Stomach (tissue), 9 donors: Measurements from ENCODE around the gene ATG14. TPM values are rescaled to one million over a fixed set of nuclear protein-coding genes. Genes with fewer than 3 reads are reported as not detected.

Experiments
- DNase-seq, 2 donors: peaks; one replicate each; pipeline versions ENCODE4 v3.0.0 to v3.0.0-alpha.2; 2013 to 2019
- H3K27ac ChIP-seq, 5 donors: fragments of 200-600 bp in 4 of 5; sonication (generic) in 4 of 5; one replicate each; pipeline ENCODE4 v1.5.1; 2013 to 2019; ENCODE audit warnings: mild to moderate bottlenecking in 1 of 5, moderate library complexity in 1 of 5
- H3K27me3 ChIP-seq, 3 donors: fragments of 200-600 bp; sonication (generic); one replicate each; pipeline ENCODE4 v1.5.1; 2017 to 2019; ENCODE audit warnings: mixed run types in 1 of 3
- H3K36me3 ChIP-seq, 4 donors: fragments of 200-600 bp; sonication (generic); 1 replicate in 3 of 4; 2 replicates in 1 of 4; pipeline ENCODE4 v1.5.1; 2016 to 2019
- H3K4me1 ChIP-seq, 4 donors: fragments of 200-600 bp; sonication (generic); one replicate each; pipeline ENCODE4 v1.5.1; 2016 to 2019
- H3K4me3 ChIP-seq, 4 donors: fragments of 200-600 bp; sonication (generic) in 3 of 4; one replicate each; pipeline ENCODE4 v1.5.1; 2016 to 2019; ENCODE audit warnings: mild to moderate bottlenecking in 1 of 4
- H3K9me3 ChIP-seq, 4 donors: fragments of 200-600 bp; sonication (generic); one replicate each; pipeline ENCODE4 v1.5.1; 2016 to 2019
- EP300 ChIP-seq: sonication (generic); formaldehyde crosslinking; IDR thresholded peaks from one replicate; pipeline ENCODE4 v1.6.1; 2017; ENCODE audit warnings: antibody characterized with exemption
- POLR2A ChIP-seq, 4 donors: fragments of 450-650 bp; IDR thresholded peaks; one replicate each; pipeline ENCODE4 v1.6.1; 2016; ENCODE audit warnings: antibody characterized with exemption in 4 of 4, control low read depth in 2 of 4, mild to moderate bottlenecking in 1 of 4, moderate library complexity in 1 of 4
- POLR2AphosphoS5 ChIP-seq, 3 donors: sonication (generic); formaldehyde crosslinking; IDR thresholded peaks; one replicate each; pipeline ENCODE4 v1.6.1; 2016; ENCODE audit warnings: antibody characterized with exemption in 3 of 3
- WGBS, 5 donors: extraction: QIAGEN DNeasy Blood & Tissue Kit in 3 of 5; methylation state at CpG; one replicate each; pipeline versions ENCODE4 v1.1.5 to v1.1.7; 2013 to 2018; 5-methylcytosine and 5-hydroxymethylcytosine counted together
- intact Hi-C: fragments of 100-400 bp; cut with DNase I; formaldehyde crosslinking; loops from one replicate; pipeline ENCODE4 v1.15.1; 2023; ENCODE audit warnings: low total_unique reads
- polyA plus RNA-seq, 3 donors: library from polyadenylated mRNA; stranded (reverse); fragments of 200-250 nt; gene quantifications; one replicate each; pipeline ENCODE4 v1.2.3, GENCODE V29; 2013
- total RNA-seq, 5 donors: library from RNA; depleted of rRNA; stranded (reverse); fragments of >200 nt; gene quantifications; one replicate each; pipeline versions ENCODE4 v1.1.0 to v1.2.3, GENCODE V29; 2014 to 2016
- TF ChIP-seq, protein P1 (sequence below), 7 experiments: fragments of 450-650 bp in 4 of 7; fragments of 200-600 bp in 3 of 7; sonication (generic) in 3 of 7; IDR thresholded peaks; one replicate each; pipeline ENCODE4 v1.5.1; 2016 to 2019; ENCODE audit warnings: antibody characterized with exemption in 7 of 7, control low read depth in 2 of 7, mild to moderate bottlenecking in 1 of 7
- donor health status: healthy with polysubstance abuse.
- donor health status: Bipolar disorder and iron deficiency.
- donor health status: healthy.

ATG14 gene
- total and polyA plus RNA-seq, 8 donors = 3.3 to 29.7 (median 5.8) TPM

DNA sequence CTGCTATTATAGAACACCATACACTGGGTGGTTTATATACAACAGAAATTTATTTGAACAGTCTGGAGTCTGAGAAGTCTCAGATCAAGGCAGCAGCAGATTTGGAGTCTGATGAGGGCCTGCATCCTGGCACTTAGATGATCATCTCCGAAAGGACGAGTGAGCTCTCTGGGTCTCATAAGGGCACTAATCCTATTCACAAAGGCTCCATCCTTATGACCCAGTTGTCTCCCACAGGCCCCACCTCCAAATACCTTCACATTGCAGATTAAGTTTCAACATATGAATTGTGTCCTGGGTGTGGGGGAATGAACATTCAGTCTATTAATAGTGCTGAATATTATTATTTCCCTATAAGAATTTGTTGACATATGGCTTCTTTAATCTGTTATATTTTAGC, 86.8 kb downstream of the ATG14 start:
- Histone ChIP-seq H3K27ac (no peak overlapping the region), H3K4me3 (no peak overlapping the region), H3K4me1 (peaks cover 0 to 15% (median 7%) of the 10 kb centered on the region in 4 donors), H3K27me3 (no peaks in the 10 kb centered on the region), H3K9me3 (no peaks in the 10 kb centered on the region), H3K36me3 (no peaks in the 10 kb centered on the region)
- no peak for TF ChIP-seq EP300
- TF ChIP-seq POLR2AphosphoS5 (IDR thresholded peaks at IDR 0.05) = no peak
- TF ChIP-seq POLR2A (IDR thresholded peaks at IDR 0.05) = no peak
- TF ChIP-seq, protein P1, sequence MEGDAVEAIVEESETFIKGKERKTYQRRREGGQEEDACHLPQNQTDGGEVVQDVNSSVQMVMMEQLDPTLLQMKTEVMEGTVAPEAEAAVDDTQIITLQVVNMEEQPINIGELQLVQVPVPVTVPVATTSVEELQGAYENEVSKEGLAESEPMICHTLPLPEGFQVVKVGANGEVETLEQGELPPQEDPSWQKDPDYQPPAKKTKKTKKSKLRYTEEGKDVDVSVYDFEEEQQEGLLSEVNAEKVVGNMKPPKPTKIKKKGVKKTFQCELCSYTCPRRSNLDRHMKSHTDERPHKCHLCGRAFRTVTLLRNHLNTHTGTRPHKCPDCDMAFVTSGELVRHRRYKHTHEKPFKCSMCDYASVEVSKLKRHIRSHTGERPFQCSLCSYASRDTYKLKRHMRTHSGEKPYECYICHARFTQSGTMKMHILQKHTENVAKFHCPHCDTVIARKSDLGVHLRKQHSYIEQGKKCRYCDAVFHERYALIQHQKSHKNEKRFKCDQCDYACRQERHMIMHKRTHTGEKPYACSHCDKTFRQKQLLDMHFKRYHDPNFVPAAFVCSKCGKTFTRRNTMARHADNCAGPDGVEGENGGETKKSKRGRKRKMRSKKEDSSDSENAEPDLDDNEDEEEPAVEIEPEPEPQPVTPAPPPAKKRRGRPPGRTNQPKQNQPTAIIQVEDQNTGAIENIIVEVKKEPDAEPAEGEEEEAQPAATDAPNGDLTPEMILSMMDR (IDR thresholded peaks at IDR 0.05) = no peak
- 94 to 100% (median 95%) methylated on average over 2 of the region's 2 CpGs for WGBS, 5 donors
- no peak for DNase-seq
- intact Hi-C loops = no loop called here

DNA sequence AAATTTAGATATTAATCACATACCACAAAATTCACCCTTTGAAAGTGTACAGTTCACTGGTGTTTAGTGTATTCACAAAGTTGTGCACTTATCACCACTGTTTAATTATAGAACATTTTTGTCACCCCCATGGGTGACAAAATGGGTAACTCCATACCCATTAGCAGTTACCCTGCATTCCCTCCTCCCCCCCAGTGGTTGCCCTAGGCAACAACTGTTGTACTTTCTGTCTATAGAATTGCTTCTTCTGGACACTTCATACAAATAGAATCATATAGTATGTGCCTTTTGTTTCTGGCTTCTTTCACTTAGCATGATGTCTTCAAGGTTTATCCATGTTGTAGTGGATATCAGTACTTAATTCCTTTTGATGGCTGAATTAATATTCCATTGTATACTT, 87.7 kb downstream of the ATG14 start:
- Histone ChIP-seq H3K27ac (no peak overlapping the region), H3K36me3 (no peaks in the 10 kb centered on the region), H3K27me3 (no peaks in the 10 kb centered on the region), H3K9me3 (no peaks in the 10 kb centered on the region), H3K4me1 (peaks cover 0 to 8% (median 3%) of the 10 kb centered on the region in 4 donors), H3K4me3 (no peak overlapping the region)
- intact Hi-C loops = no loop called here
- TF ChIP-seq EP300 (no peak), POLR2A (IDR thresholded peaks at IDR 0.05) (no peak), POLR2AphosphoS5 (IDR thresholded peaks at IDR 0.05) (no peak)
- TF ChIP-seq, protein P1 (IDR thresholded peaks at IDR 0.05) = no peak
- no peak for DNase-seq

DNA sequence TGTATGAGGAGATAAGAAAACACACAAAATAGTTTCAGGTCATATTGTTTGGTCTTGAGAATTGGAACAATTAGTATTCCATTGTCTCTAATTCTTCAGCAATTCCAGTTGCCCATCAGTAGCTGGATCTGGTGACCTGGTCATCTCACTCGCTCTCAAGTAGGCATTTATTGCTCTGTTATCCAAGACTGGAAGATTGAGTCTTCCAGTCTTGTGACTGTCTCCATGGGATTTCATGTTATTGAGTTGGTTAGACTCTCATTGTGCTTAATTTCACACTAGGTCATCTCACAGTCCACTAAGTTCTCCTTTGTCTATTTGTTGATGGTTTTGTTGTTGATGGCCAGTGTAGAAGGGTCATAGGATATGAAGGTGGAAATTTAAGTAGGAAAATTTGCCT, 92.9 kb downstream of the ATG14 start:
- WGBS, 5 donors = 82 to 100% (median 100%) methylated on average over 1 of the region's 1 CpG
- peaks cover 0 to 14% (median 7%) of the 10 kb centered on the region in 4 donors for H3K36me3 ChIP-seq
- H3K4me1 ChIP-seq = peaks cover 0 to 21% (median 4%) of the 10 kb centered on the region in 4 donors
- H3K27ac ChIP-seq = no peak overlapping the region
- H3K4me3 ChIP-seq = no peak overlapping the region
- TF ChIP-seq POLR2AphosphoS5 (IDR thresholded peaks at IDR 0.05) (no peak), EP300 (no peak), POLR2A (IDR thresholded peaks at IDR 0.05) (no peak)
- TF ChIP-seq, protein P1 (IDR thresholded peaks at IDR 0.05) = no peak
- no peak for DNase-seq
- H3K27me3 ChIP-seq = no peaks in the 10 kb centered on the region
- intact Hi-C loops = no loop called here
- no peaks in the 10 kb centered on the region for H3K9me3 ChIP-seq

DNA sequence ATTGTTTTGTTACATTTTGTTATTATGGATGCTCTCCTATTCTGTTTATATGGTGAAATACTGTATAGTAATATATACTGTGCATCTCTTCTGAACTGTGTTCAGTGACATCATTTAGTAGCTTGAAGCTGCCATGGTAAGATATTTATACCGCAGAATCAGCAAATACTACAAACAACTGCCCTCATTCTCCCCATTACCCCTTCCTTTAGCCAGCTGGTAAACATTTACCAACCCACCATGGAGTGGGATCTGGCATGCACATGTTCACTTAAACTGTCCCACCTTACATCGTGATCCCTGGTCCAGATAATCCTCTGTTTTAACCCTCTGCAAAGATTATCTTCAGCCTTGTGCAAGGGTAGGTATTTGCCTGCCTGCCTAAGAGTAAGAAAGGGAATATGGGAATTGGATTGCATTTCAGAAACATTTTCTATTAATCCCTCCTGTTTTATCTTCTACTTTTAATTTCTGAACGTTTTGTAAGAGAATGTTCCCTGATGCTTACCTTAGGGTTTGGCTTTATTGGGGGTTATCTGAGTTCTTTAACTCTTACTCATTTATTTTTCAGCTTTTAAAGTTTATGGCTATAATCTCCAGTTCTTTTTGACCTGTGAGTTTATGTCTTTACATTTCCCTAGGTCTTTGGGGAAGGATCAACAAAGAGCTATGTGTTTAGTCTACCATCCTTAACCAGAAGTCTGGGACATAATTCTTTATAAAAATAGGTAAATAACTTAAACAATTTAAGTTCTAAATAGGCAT, 93.9 kb downstream of the ATG14 start:
- WGBS, 5 donors = 45 to 53% (median 51%) methylated on average over 3 of the region's 3 CpGs
- Histone ChIP-seq H3K4me3 (no peak overlapping the region), H3K9me3 (peaks cover 3 to 5% (median 4%) of the 10 kb centered on the region in 4 donors), H3K27me3 (no peaks in the 10 kb centered on the region), H3K27ac (no peak overlapping the region), H3K36me3 (peaks cover 0 to 20% (median 10%) of the 10 kb centered on the region in 4 donors), H3K4me1 (peaks cover 0 to 21% (median 4%) of the 10 kb centered on the region in 4 donors)
- DNase-seq = no peak
- TF ChIP-seq EP300 (no peak), POLR2AphosphoS5 (IDR thresholded peaks at IDR 0.05) (no peak), POLR2A (IDR thresholded peaks at IDR 0.05) (no peak)
- TF ChIP-seq, protein P1 (IDR thresholded peaks at IDR 0.05) = no peak
- intact Hi-C loops = no loop called here
